Posterior vena cava (tissue), 2 donors: ENCODE results near the gene SLC6A19. TPM values are rescaled to one million over a fixed set of nuclear protein-coding genes. Genes with fewer than 3 reads are reported as not detected.
A peak's percentile ranks its signal among the peaks of the same experiment; 100 is the strongest.

Source experiments
- DNase-seq: peaks from one replicate; pipeline ENCODE4 v3.0.0-alpha.2; 2020; ENCODE audit warnings: low spot score
- intact Hi-C, 2 donors: fragments of 100-400 bp; cut with DNase I; formaldehyde crosslinking; loops; one replicate each; pipeline versions ENCODE4 v1.14.1 to v1.14.2; 2022 to 2023
- total RNA-seq, 2 donors: library from RNA; stranded (reverse); fragmentation: NEBNext Ultra II Directional; extraction: Animal tissue kit (Norgen Biotek cat#: 25700); gene quantifications; one replicate each; pipeline ENCODE4 v1.2.1, GENCODE V29; 2021
- donor health status: DM: yes; HTN: yes; CAD: no.
- donor health status: DM: yes; HTN: yes; CAD: no.

The SLC6A19 gene
- total RNA-seq, 2 donors from 2014 or later, result 0.09 TPM; not detected in 1

GRCh38 chr5:1164696-1165630, 36.4 kb upstream of the SLC6A19 start:
- no peak for DNase-seq

GRCh38 chr5:1165864-1166263, 35.5 kb upstream of the SLC6A19 start:
- intact Hi-C loops, result loop anchor here (5.0 to 10.0 kb wide), 2 partner anchors 231 to 476 kb away; no protein-coding TSS in a partner anchor

More at GRCh38 chr5:1164696-1165630, 36.4 kb upstream of the SLC6A19 start:
- intact Hi-C loops, result loop anchor here (5.0 to 10.0 kb wide), 2 partner anchors 230 to 477 kb away; no protein-coding TSS in a partner anchor

DNA sequence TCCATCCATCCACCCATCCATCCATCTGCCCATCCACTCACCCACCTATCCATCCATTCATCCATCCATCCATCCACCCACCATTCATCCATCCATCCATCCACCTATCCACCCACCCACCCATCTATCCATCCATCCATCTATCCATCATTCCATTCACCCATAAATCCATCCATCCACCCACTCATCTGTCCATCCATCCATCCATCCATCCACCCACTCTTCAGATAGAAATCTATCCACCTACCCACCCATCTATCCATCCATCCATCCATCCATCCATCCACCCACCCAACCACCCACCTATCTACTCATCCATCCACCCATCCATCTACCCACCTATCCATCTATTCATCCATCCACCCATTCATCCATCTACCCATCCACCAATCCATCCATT, 35.0 kb upstream of the SLC6A19 start:
- intact Hi-C loops, result loop anchor here (5.0 to 10.0 kb wide), 2 partner anchors 232 to 476 kb away; no protein-coding TSS in a partner anchor
- no peak for DNase-seq

More at GRCh38 chr5:1165864-1166263, 35.5 kb upstream of the SLC6A19 start:
- DNase-seq, result no peak

- DNase-seq, result no peak
- intact Hi-C loops, result loop anchor here (5.0 to 10.0 kb wide), 2 partner anchors 233 to 475 kb away; no protein-coding TSS in a partner anchor
These were observed 34.1 kb upstream of the SLC6A19 start for GRCh38 chr5:1167361-1167727.

GRCh38 chr5:1167728-1168709, 33.4 kb upstream of the SLC6A19 start:
- peak; percentile 87 for DNase-seq
- intact Hi-C loops, result loop anchor here (5.0 to 10.0 kb wide), 2 partner anchors 233 to 474 kb away; no protein-coding TSS in a partner anchor

DNA sequence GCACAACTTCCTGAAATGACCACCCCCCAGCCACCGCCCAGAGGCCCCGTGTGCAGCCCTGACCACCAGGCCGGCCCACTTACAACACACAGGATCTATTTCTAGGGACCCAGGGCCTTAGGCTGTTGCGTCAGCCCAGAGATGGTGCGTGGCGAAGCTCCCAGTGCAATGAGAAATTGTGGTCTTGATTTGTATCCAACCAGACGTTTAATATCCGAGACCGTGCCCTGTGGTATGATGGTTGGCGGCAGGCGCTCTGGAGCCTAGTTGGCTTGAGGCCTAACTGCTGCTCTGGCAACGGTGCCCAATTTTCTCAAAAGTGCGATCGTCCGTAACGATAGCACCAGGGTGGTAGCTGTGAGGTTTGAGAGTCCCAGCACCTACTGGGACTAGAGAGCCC, 32.6 kb upstream of the SLC6A19 start:
- intact Hi-C loops, result loop anchor here (5.0 to 10.0 kb wide), 2 partner anchors 234 to 474 kb away; no protein-coding TSS in a partner anchor
- no peak for DNase-seq

GRCh38 chr5:1169211-1170115, 31.9 kb upstream of the SLC6A19 start:
- intact Hi-C loops, result loop anchor here (5.0 to 10.0 kb wide), 2 partner anchors 235 to 473 kb away; no protein-coding TSS in a partner anchor
- DNase-seq, result peak; percentile 75

- intact Hi-C loops, result loop anchor here in 1 of 2 donors (5.0 kb wide), 1 partner anchor 471 kb away; no protein-coding TSS in a partner anchor
- DNase-seq, result peak; percentile 56
These were observed 30.0 kb upstream of the SLC6A19 start for GRCh38 chr5:1171340-1171941.

DNA sequence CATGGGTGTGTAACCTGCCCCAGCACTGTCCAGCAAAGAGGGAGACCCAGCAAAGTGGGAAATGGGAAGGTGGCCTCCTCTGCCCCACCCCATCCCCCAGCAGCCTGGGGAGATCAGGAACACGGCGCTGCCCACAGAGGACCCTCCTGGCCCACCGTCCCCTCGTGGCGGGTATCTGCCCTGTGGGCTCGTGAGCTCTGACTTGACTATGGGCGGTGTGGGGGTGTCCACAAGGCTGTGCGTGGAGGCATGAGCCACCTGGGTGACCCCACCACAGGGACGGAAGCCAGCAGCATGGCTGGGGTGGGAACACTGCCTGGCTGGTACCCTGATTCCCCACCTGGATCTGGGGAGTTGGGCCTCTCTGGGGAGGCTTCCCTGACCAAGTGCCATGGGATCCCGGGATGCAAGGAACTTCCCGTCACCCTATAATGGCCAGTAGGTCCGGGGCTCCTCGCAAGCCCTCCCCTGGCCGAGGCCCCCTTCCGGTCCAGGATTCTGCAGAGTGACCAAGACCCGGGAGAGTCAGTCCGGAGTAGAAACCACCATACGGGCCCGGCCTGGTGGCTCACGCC, 29.3 kb upstream of the SLC6A19 start:
- intact Hi-C loops, result loop anchor here in 1 of 2 donors (5.0 kb wide), 1 partner anchor 470 kb away; no protein-coding TSS in a partner anchor
- DNase-seq, result peak; percentile 78

- DNase-seq, result no peak
- intact Hi-C loops, result loop anchor here in 1 of 2 donors (5.0 kb wide), 1 partner anchor 469 kb away; no protein-coding TSS in a partner anchor
These were observed 28.6 kb upstream of the SLC6A19 start for GRCh38 chr5:1172670-1173404.

DNA sequence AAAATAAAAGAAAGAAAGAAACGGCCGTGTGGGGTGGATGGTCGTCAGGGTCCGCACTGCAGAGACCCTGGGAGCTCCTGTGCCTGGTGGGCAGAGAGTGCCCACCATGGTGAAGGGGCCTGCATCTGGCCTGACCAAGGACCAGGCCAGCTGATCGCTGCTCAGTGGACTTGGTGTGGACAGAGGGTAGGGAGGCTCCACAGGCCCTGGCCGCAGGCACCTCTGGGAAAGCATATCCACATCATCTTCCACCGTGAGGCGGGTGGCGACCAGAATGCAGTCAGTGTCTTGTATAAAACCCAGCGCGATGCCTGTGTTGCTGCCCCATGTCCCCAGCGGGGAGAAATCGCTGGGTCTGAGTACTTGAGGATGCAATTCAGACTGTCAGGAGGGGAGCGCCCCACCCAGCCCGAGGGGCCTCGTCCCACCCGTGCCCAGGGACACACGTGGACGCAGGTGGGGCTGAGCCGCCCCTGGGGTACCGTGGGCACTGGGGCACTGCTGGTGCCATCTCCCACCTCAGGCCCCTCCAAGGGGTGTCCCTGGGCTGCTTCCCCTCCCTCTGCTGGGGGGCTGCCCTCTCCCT, 27.8 kb upstream of the SLC6A19 start:
- intact Hi-C loops, result loop anchor here in 1 of 2 donors (5.0 kb wide), 1 partner anchor 469 kb away; no protein-coding TSS in a partner anchor
- peak; percentile 78 for DNase-seq

DNA sequence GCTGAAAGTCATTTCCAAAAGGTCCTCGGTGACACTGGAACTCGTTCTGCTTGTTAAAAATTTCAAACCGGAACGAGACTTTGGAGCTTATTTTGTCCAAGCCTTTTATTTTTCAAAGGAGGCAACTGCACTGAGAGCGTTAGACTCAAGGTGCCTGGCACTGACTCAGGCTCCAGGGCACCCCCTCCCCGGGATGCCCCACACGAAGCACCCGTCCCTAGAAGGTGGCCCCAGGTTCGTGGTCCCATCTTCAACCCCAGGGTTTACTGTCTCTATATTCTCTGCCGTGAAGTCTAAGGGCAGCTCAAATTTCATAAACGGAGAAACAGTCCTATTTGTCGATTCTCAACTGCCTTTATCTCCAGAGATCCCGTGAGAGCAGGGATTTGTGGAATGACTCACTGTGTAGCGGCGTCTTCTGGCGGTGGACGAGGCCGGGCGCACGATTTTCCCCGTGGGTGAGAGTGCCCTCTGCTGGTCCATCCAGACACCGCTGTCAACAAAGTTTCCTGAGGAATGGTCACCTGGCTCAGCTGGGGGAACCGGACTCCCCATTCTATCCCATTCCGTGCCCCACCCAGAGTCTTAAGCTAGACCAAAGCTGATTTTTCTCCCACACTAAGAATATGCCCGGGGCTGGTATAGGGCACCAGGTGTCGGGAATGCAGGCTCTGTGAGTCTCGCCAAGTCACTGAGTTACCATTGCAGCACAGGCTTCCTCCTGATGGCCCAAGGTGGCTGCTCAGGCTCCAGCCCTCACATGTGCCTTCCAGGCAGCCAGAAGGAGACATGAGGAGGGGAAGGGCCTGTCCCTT, 27.1 kb upstream of the SLC6A19 start:
- DNase-seq, result peak; percentile 90
- intact Hi-C loops, result loop anchor here in 1 of 2 donors (5.0 kb wide), 1 partner anchor 468 kb away; no protein-coding TSS in a partner anchor

- no peak for DNase-seq
- intact Hi-C loops, result no loop called here
These were observed 26.4 kb upstream of the SLC6A19 start for GRCh38 chr5:1175015-1175414.

DNA sequence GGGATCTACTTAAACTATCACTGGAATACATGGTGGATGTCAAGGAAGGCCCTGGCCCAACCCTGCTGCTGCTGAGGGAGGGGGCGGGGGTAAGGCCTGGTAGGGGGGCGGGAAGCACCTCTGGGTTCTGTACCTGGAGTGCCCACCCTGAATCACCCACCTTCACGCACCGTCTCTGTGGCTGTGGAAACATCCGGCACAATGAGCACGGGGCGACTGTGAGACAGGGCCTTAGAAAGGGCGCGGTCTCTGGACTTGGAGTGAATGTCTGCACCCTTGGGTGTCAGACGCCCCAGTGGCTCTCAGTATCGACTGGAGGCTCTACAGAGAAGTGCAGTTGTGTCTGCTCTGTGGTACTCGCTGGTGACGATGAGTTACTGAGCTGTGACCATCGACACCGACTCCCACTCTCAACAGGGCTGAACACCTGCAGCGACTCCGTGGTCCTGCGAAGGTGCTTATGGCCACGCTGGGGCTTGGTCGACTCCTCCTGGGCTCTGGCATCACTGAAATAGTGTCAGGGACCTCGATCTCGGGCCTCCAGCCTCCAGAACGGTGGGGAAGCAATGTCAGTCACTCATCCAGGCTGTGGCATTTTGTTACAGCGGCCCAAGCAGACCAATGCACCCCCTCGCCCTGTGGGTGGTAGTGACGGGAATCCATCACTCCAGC, 25.5 kb upstream of the SLC6A19 start:
- DNase-seq, result no peak
- intact Hi-C loops, result no loop called here
